GM12878 (cell line): ENCODE results near the gene NRXN3. TPM values are rescaled to one million over a fixed set of nuclear protein-coding genes. Genes with fewer than 3 reads are reported as not detected.

Source experiments
- ATAC-seq: fragments of 200-7000 bp; cut with Tn5 transposase; 3 replicates; pipeline ENCODE4 v1.9.1; 2020; ENCODE audit warnings: mild to moderate bottlenecking, moderate library complexity
- BruUV-seq: library from RNA; stranded (reverse); fragments of 400-500 nt; replicated peaks from 2 replicates; lab custom pipeline; 2021; lab: Mats Ljungman, UMichigan
- CTCF ChIA-PET: fragments of 300-600 bp; sonication (Branson Sonifier 250); formaldehyde crosslinking; extraction: SDS; loops from one replicate; lab custom pipeline; 2021; ENCODE audit warnings: inconsistent platforms; lab: Yijun Ruan, JAX
- POLR2A ChIA-PET: fragments of 350-600 bp; formaldehyde crosslinking; extraction: SDS; loops from one replicate; lab custom pipeline; 2021; ENCODE audit warnings: inconsistent platforms; lab: Charles Lee
- RAD21 ChIA-PET: fragments of 300-600 bp; sonication (Branson Sonifier 250); formaldehyde crosslinking; loops from one replicate; lab custom pipeline; 2023; ENCODE audit warnings: antibody characterized with exemption; ENCODE audit not compliant: unreplicated experiment; lab: Charles Lee
- SMC1A ChIA-PET: fragments of 300-600 bp; sonication (Branson Sonifier 250); formaldehyde crosslinking; loops from one replicate; lab custom pipeline; 2023; ENCODE audit not compliant: unreplicated experiment, uncharacterized antibody; lab: Charles Lee
- DNase-seq: peaks from one replicate; pipeline ENCODE4 v3.0.0-alpha.2; 2011; ENCODE audit warnings: low read depth, low spot score
- FAIRE-seq: peaks from 3 replicates; lab custom pipeline; 2011; peaks lifted over from hg19 to GRCh38; lab: Jason Lieb, UNC
- H2AFZ ChIP-seq: 2 replicates; pipeline ENCODE4 v1.6.0; 2011; ENCODE audit warnings: low read depth, low read length, control low read depth; ENCODE audit not compliant: control insufficient read depth
- H3K27ac ChIP-seq: 2 replicates; pipeline ENCODE4 v1.5.1; 2011; ENCODE audit warnings: control low read depth; ENCODE audit not compliant: control insufficient read depth, insufficient read depth
- H3K27me3 ChIP-seq, 2 experiments: replicated peaks in 1 of 2; 2 replicates each; pipeline versions ENCODE4 v1.6.0 to v1.6.1; 2011; ENCODE audit warnings: low read length in 1 of 2; ENCODE audit not compliant: control insufficient read depth in 2 of 2, insufficient read depth in 2 of 2
- H3K36me3 ChIP-seq, 2 experiments: 2 replicates each; pipeline ENCODE4 v1.5.1; 2011; ENCODE audit warnings: low read length in 1 of 2; ENCODE audit not compliant: control insufficient read depth in 2 of 2, insufficient read depth in 2 of 2
- H3K4me1 ChIP-seq: 2 replicates; pipeline ENCODE4 v1.6.1; 2011; ENCODE audit warnings: mild to moderate bottlenecking, low read length, moderate library complexity, mixed read lengths; ENCODE audit not compliant: control insufficient read depth, insufficient read depth
- H3K4me2 ChIP-seq: 2 replicates; pipeline ENCODE4 v1.6.0; 2011; ENCODE audit warnings: control low read depth; ENCODE audit not compliant: control insufficient read depth, insufficient read depth
- H3K4me3 ChIP-seq: fragments of 200-600 bp; sonication (generic); 2 replicates; pipeline ENCODE4 v1.5.1; 2016
- H3K79me2 ChIP-seq: 2 replicates; pipeline ENCODE4 v1.6.0; 2011; ENCODE audit warnings: low read length; ENCODE audit not compliant: control insufficient read depth, insufficient read depth
- H3K9ac ChIP-seq: 2 replicates; pipeline ENCODE4 v1.8.0; 2011; ENCODE audit warnings: low read length, control low read depth, mixed read lengths; ENCODE audit not compliant: control insufficient read depth, insufficient read depth
- H3K9me3 ChIP-seq: replicated peaks from 3 replicates; pipeline ENCODE4 v1.5.1; 2011; ENCODE audit warnings: mild to moderate bottlenecking, low read length; ENCODE audit not compliant: control insufficient read depth, insufficient read depth
- H4K20me1 ChIP-seq: 2 replicates; pipeline ENCODE4 v1.6.0; 2011; ENCODE audit not compliant: control insufficient read depth, insufficient read depth
- E2F4 ChIP-seq: IDR thresholded peaks from 2 replicates; pipeline ENCODE4 v1.6.1; 2012; ENCODE audit warnings: low read depth, low read length, improper control_type of control experiment
- MLLT1 ChIP-seq: fragments of 450-650 bp; IDR thresholded peaks from 2 replicates; pipeline ENCODE4 v1.6.1; 2016; ENCODE audit warnings: mild to moderate bottlenecking
- NKRF ChIP-seq: fragments of 450-650 bp; conservative IDR thresholded peaks from 2 replicates; pipeline ENCODE4 v1.6.1; 2017; ENCODE audit warnings: mild to moderate bottlenecking, moderate library complexity
- POLR2A ChIP-seq: IDR thresholded peaks from 2 replicates; pipeline ENCODE4 v1.6.1; 2011; ENCODE audit warnings: low read depth, mild to moderate bottlenecking, low read length
- RELB ChIP-seq: fragments of 450-650 bp; IDR thresholded peaks from 2 replicates; pipeline ENCODE4 v1.6.1; 2017; ENCODE audit warnings: low read depth, mild to moderate bottlenecking, moderate library complexity
- SIN3A ChIP-seq: IDR thresholded peaks from 2 replicates; pipeline ENCODE4 v1.6.1; 2012; ENCODE audit warnings: low read depth, low read length, improper control_type of control experiment
- SREBF2 ChIP-seq: IDR thresholded peaks from 2 replicates; pipeline ENCODE4 v1.6.1; 2012; ENCODE audit warnings: mild to moderate bottlenecking, low read length
- TCF12 ChIP-seq: IDR thresholded peaks from 2 replicates; pipeline ENCODE4 v1.6.1; 2011; ENCODE audit warnings: low read depth, mild to moderate bottlenecking, low read length
- TCF7 ChIP-seq: IDR thresholded peaks from 2 replicates; pipeline ENCODE4 v1.6.1; 2014; ENCODE audit warnings: antibody characterized with exemption, borderline replicate concordance
- ZBTB11 ChIP-seq: fragments of 450-650 bp; formaldehyde crosslinking; IDR thresholded peaks from 2 replicates; pipeline ENCODE4 v1.5.0; 2022; ENCODE audit warnings: mild to moderate bottlenecking, missing genetic modification characterization
- WGBS: methylation state at CpG from one replicate; pipeline ENCODE4 v1.1.6; 2016; ENCODE audit warnings: low lambda C conversion rate; ENCODE audit not compliant: insufficient replicate concordance, insufficient coverage; ENCODE audit errors: missing lambda C conversion rate; 5-methylcytosine and 5-hydroxymethylcytosine counted together
- in situ Hi-C: fragments of 300-500 bp; cut with MboI; formaldehyde crosslinking; loops from 9 replicates; pipeline ENCODE4 v1.14.3; 2018; ENCODE audit warnings: mixed read lengths
- intact Hi-C: fragments of 100-400 bp; cut with micrococcal nuclease; formaldehyde crosslinking; loops from one replicate; pipeline ENCODE4 v1.14.2; 2022; ENCODE audit not compliant: unreplicated experiment
- polyA plus RNA-seq, 11 experiments: library from polyadenylated mRNA; depleted of rRNA in 4 of 11; unstranded in 6 of 11; stranded (reverse) in 5 of 11; fragments of >200 nt; fragmentation: Nextera tagmentation in 4 of 11; fragmentation: Illumina TruSeq in 1 of 11; extraction: Ambion mirVana in 4 of 11; extraction: Trizol in 1 of 11; gene quantifications; 1 replicate in 1 of 11; 2 replicates in 10 of 11; pipeline versions ENCODE4 v1.2.1 to v1.2.3, GENCODE V29; 2011 to 2016; ENCODE audit warnings: inconsistent platforms in 2 of 11, missing spikeins in 2 of 11, low read depth in 1 of 11
- total RNA-seq, 4 experiments: library from RNA; depleted of rRNA in 3 of 4; stranded (reverse); fragments of >200 nt in 3 of 4; fragmentation: Illumina TruSeq in 1 of 4; extraction: Trizol in 1 of 4; gene quantifications; 2 replicates each; pipeline versions ENCODE4 v1.2.1 to v1.2.3, GENCODE V29; 2013 to 2021

NRXN3 gene
- total and polyA plus RNA-seq, 10 of the 15 experiments (the other 5 are each of a cell fraction or from before 2014, with no cell fraction given), result 0.52 to 3.3 (median 1.4) TPM

- in situ Hi-C loops (no loop called here), intact Hi-C loops (no loop called here)
- ChIA-PET SMC1A (interaction anchor here (1.7 kb wide), 1 partner anchor 9 kb away, joined by 3 read pairs; no protein-coding TSS in a partner anchor), RAD21 (no interaction called here), POLR2A (no interaction called here), CTCF (interaction anchor here (0.9 kb wide), 1 partner anchor 1178 kb away, joined by 3 read pairs; no protein-coding TSS in a partner anchor)
- ATAC-seq (no peak), FAIRE-seq (no peak), DNase-seq (no peak)
- no peaks in the 10 kb centered on the region for H3K36me3 ChIP-seq
- H3K4me1 ChIP-seq, result no peaks in the 10 kb centered on the region
- H3K9me3 ChIP-seq, result no peaks in the 10 kb centered on the region
- H3K9ac ChIP-seq, result no peak overlapping the region
- BruUV-seq, result no TSS peak
- 3% methylated on average over 3 of the region's 3 CpGs for WGBS
- H3K27me3 ChIP-seq, result no peaks in the 10 kb centered on the region
- no peak overlapping the region for H3K4me2 ChIP-seq
- TF ChIP-seq TCF7 (no peak), MLLT1 (no peak), RELB (no peak), SREBF2 (no peak), E2F4 (no peak), TCF12 (no peak), SIN3A (no peak), NKRF (no peak), POLR2A (no peak), ZBTB11 (no peak)
- no peaks in the 10 kb centered on the region for H4K20me1 ChIP-seq
- H3K4me3 ChIP-seq, result no peak overlapping the region
- H3K79me2 ChIP-seq, result no peaks in the 10 kb centered on the region
- H3K27ac ChIP-seq, result no peak overlapping the region
- no peak overlapping the region for H2AFZ ChIP-seq
Observed at GRCh38 chr14:79809849-79810612, 1639.9 kb downstream of the NRXN3 start.
